Measurements from ENCODE around the gene TMEM204.

DNA sequence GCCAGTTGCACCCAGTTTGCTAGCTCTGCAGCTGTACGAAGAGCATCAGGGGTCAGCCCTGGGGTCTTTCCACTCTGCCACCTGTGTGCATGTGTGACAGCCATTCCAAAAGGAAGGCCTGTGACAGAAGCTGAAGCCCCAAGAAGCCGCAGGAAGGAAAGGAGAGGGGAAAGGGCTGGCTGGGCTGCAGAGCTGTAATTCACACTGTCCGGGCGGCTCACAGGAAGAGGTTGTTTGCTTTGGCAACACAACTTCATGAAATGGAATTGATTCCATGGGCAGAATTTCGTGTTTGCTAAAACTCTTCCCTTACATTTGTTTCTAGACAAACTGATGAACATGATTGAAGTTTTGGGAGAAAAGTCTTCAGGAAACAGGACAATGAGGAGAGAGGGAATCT, 14.8 kb downstream of the TMEM204 start:
- no peak for TF ChIP-seq CTCF (IDR thresholded peaks at IDR 0.05)
- no peak for TF ChIP-seq POLR2AphosphoS5 (IDR thresholded peaks at IDR 0.05)
- TF ChIP-seq POLR2A (IDR thresholded peaks at IDR 0.05) = no peak
